ENCODE data around the gene DHRS4. TPM values are rescaled to one million over a fixed set of nuclear protein-coding genes. Genes with fewer than 3 reads are reported as not detected.

DHRS4 gene
- total RNA-seq, 2 experiments from 2014 or later: 6.6 to 6.7 TPM

GRCh38 chr14:23922545-23922944 lies 31.0 kb upstream of the DHRS4 start:
- POLR2A ChIA-PET: no interaction called here
- ATAC-seq (ENCODE audit: poor library complexity) (no peak), DNase-seq (no peak)
- TF ChIP-seq CTCF (IDR thresholded peaks at IDR 0.05): no peak
- Mint-ChIP-seq H3K9me3 (no peaks in the 10 kb centered on the region), H3K4me1 (ENCODE audit: low read depth) (no peaks in the 10 kb centered on the region), H3K4me3 (no peak overlapping the region), H3K27me3 (peaks cover 4% of the 10 kb centered on the region), H3K27ac (no peak overlapping the region), H3K36me3 (ENCODE audit: low read depth) (no peaks in the 10 kb centered on the region)
- H3K4me1 ChIP-seq (ENCODE audit: insufficient read depth, low read length): no peaks in the 10 kb centered on the region
- intact Hi-C loops (cut with DNase I, micrococcal nuclease): no loop called here
- H3K27ac ChIP-seq (ENCODE audit: low read depth in 1 of 2, low read length in 2 of 2): no peak overlapping the region
- no peaks in the 10 kb centered on the region for H3K36me3 ChIP-seq (ENCODE audit: insufficient read depth, low read length)
- CTCF ChIA-PET: interaction anchor here (0.9 kb wide), 1 partner anchor 12 kb away, joined by 3 read pairs; no protein-coding TSS in a partner anchor
- no peak overlapping the region for H3K4me3 ChIP-seq (ENCODE audit: low read length)
- no peaks in the 10 kb centered on the region for H3K27me3 ChIP-seq (ENCODE audit: control insufficient read depth in 1 of 2, insufficient read depth in 2 of 2, low read length in 2 of 2)
- H3K9me3 ChIP-seq (ENCODE audit: control insufficient read depth in 1 of 2, insufficient read depth in 1 of 2, low read length in 2 of 2): peaks cover 0 to 10% of the 10 kb centered on the region in 2 experiments

- Mint-ChIP-seq H3K4me3 (no peak overlapping the region), H3K27ac (no peak overlapping the region), H3K27me3 (peaks cover 10% of the 10 kb centered on the region), H3K9me3 (no peaks in the 10 kb centered on the region), H3K4me1 (ENCODE audit: low read depth) (no peaks in the 10 kb centered on the region), H3K36me3 (ENCODE audit: low read depth) (no peaks in the 10 kb centered on the region)
- POLR2A ChIA-PET: no interaction called here
- Histone ChIP-seq H3K36me3 (ENCODE audit: insufficient read depth, low read length) (no peaks in the 10 kb centered on the region), H3K27me3 (ENCODE audit: control insufficient read depth in 1 of 2, insufficient read depth in 2 of 2, low read length in 2 of 2) (peaks cover 0 to 6% of the 10 kb centered on the region in 2 experiments), H3K4me1 (ENCODE audit: insufficient read depth, low read length) (peaks cover 4% of the 10 kb centered on the region), H3K27ac (ENCODE audit: low read depth in 1 of 2, low read length in 2 of 2) (no peak overlapping the region), H3K4me3 (ENCODE audit: low read length) (no peak overlapping the region), H3K9me3 (ENCODE audit: control insufficient read depth in 1 of 2, insufficient read depth in 1 of 2, low read length in 2 of 2) (no peaks in the 10 kb centered on the region)
- CTCF ChIA-PET: no interaction called here
- TF ChIP-seq CTCF (IDR thresholded peaks at IDR 0.05): no peak
- no peak for DNase-seq
- ATAC-seq (ENCODE audit: poor library complexity): no peak
- intact Hi-C loops (cut with DNase I, micrococcal nuclease): loop anchor here in 1 of 2 experiments (5.0 kb wide), 1 partner anchor 293 kb away; no protein-coding TSS in a partner anchor
These were observed 28.0 kb upstream of the DHRS4 start for GRCh38 chr14:23925523-23926075.

GRCh38 chr14:23926543-23926942 lies 27.0 kb upstream of the DHRS4 start:
- Mint-ChIP-seq H3K27ac (no peak overlapping the region), H3K9me3 (no peaks in the 10 kb centered on the region), H3K36me3 (ENCODE audit: low read depth) (no peaks in the 10 kb centered on the region), H3K4me1 (ENCODE audit: low read depth) (no peaks in the 10 kb centered on the region), H3K27me3 (peaks cover 10% of the 10 kb centered on the region), H3K4me3 (no peak overlapping the region)
- Histone ChIP-seq H3K4me3 (ENCODE audit: low read length) (no peak overlapping the region), H3K4me1 (ENCODE audit: insufficient read depth, low read length) (peaks cover 4% of the 10 kb centered on the region), H3K9me3 (ENCODE audit: control insufficient read depth in 1 of 2, insufficient read depth in 1 of 2, low read length in 2 of 2) (no peaks in the 10 kb centered on the region), H3K36me3 (ENCODE audit: insufficient read depth, low read length) (no peaks in the 10 kb centered on the region), H3K27ac (ENCODE audit: low read depth in 1 of 2, low read length in 2 of 2) (no peak overlapping the region), H3K27me3 (ENCODE audit: control insufficient read depth in 1 of 2, insufficient read depth in 2 of 2, low read length in 2 of 2) (peaks cover 0 to 6% of the 10 kb centered on the region in 2 experiments)
- ATAC-seq (ENCODE audit: poor library complexity) (no peak), DNase-seq (no peak)
- ChIA-PET CTCF (no interaction called here), POLR2A (no interaction called here)
- TF ChIP-seq CTCF (IDR thresholded peaks at IDR 0.05): no peak
- intact Hi-C loops (cut with DNase I, micrococcal nuclease): loop anchor here in 1 of 2 experiments (5.0 kb wide), 1 partner anchor 294 kb away; no protein-coding TSS in a partner anchor

Measured in CD4-positive, alpha-beta T cell (primary cell).